ENCODE measurements around the gene MND1.

Gene MND1

GRCh38 chr4:153384160-153384559 lies 39.7 kb downstream of the MND1 start:
- Histone ChIP-seq H4K8ac (ENCODE audit: low read length) (no peak overlapping the region), H3K36me3 (ENCODE audit: control insufficient read depth in 1 of 2, insufficient read depth in 2 of 2, low read depth in 1 of 2, low read length in 2 of 2) (no peaks in the 10 kb centered on the region), H3K9me3 (ENCODE audit: control insufficient read depth, low read length) (no peaks in the 10 kb centered on the region), H2BK12ac (ENCODE audit: low read length in 2 of 2) (no peak overlapping the region), H2BK5ac (ENCODE audit: low read depth, low read length, poor library complexity, severe bottlenecking) (no peak overlapping the region), H2BK120ac (ENCODE audit: low read depth, low read length) (no peak overlapping the region), H3K79me1 (replicated peaks; ENCODE audit: low read length, poor library complexity, severe bottlenecking) (peaks cover 1% of the 10 kb centered on the region), H2AFZ (ENCODE audit: low read depth, low read length) (no peak overlapping the region), H3K4me1 (ENCODE audit: control insufficient read depth, insufficient read depth, low read depth, low read length) (no peaks in the 10 kb centered on the region), H3K18ac (ENCODE audit: low read depth in 1 of 2, low read length in 2 of 2) (no peak overlapping the region), H3K14ac (ENCODE audit: low read length in 2 of 2) (no peak overlapping the region), H3K27me3 (ENCODE audit: control insufficient read depth in 1 of 2, insufficient read depth in 1 of 2, low read length in 2 of 2) (no peaks in the 10 kb centered on the region), H3K4ac (ENCODE audit: low read depth in 1 of 2, low read length in 2 of 2) (no peak overlapping the region), H2AK5ac (ENCODE audit: low read length, severe bottlenecking) (no peak overlapping the region), H3K4me3 (ENCODE audit: insufficient read depth in 1 of 2, low read depth in 1 of 2, low read length in 2 of 2) (no peak overlapping the region), H3K27ac (ENCODE audit: low read length, poor library complexity, severe bottlenecking) (no peak overlapping the region), H3K4me2 (ENCODE audit: low read length, poor library complexity, severe bottlenecking) (no peak overlapping the region), H3K23ac (ENCODE audit: low read length in 2 of 2) (no peak overlapping the region), H3K9ac (ENCODE audit: low read length) (no peak overlapping the region), H4K91ac (ENCODE audit: low read length) (no peak overlapping the region), H2BK15ac (ENCODE audit: low read depth, poor library complexity, severe bottlenecking) (no peak overlapping the region)
- WGBS: no CpG with 5 or more reads among the region's 1 CpG
- DNase-seq: no peak

- H4K8ac ChIP-seq (ENCODE audit: low read length): no peak overlapping the region
- H3K4ac ChIP-seq (ENCODE audit: low read depth in 1 of 2, low read length in 2 of 2): no peak overlapping the region
- H3K36me3 ChIP-seq (ENCODE audit: control insufficient read depth in 1 of 2, insufficient read depth in 2 of 2, low read depth in 1 of 2, low read length in 2 of 2): no peaks in the 10 kb centered on the region
- no peak overlapping the region for H2BK120ac ChIP-seq (ENCODE audit: low read depth, low read length)
- no peak overlapping the region for H3K4me2 ChIP-seq (ENCODE audit: low read length, poor library complexity, severe bottlenecking)
- no peak overlapping the region for H3K23ac ChIP-seq (ENCODE audit: low read length in 2 of 2)
- H3K9ac ChIP-seq (ENCODE audit: low read length): no peak overlapping the region
- no peak overlapping the region for H2AK5ac ChIP-seq (ENCODE audit: low read length, severe bottlenecking)
- H3K79me1 ChIP-seq (replicated peaks; ENCODE audit: low read length, poor library complexity, severe bottlenecking): peaks cover 1% of the 10 kb centered on the region
- H3K27me3 ChIP-seq (ENCODE audit: control insufficient read depth in 1 of 2, insufficient read depth in 1 of 2, low read length in 2 of 2): no peaks in the 10 kb centered on the region
- no peaks in the 10 kb centered on the region for H3K9me3 ChIP-seq (ENCODE audit: control insufficient read depth, low read length)
- no peak overlapping the region for H2BK5ac ChIP-seq (ENCODE audit: low read depth, low read length, poor library complexity, severe bottlenecking)
- no peak overlapping the region for H2BK12ac ChIP-seq (ENCODE audit: low read length in 2 of 2)
- no peak overlapping the region for H4K91ac ChIP-seq (ENCODE audit: low read length)
- no peak overlapping the region for H2AFZ ChIP-seq (ENCODE audit: low read depth, low read length)
- H3K27ac ChIP-seq (ENCODE audit: low read length, poor library complexity, severe bottlenecking): no peak overlapping the region
- no peak overlapping the region for H3K14ac ChIP-seq (ENCODE audit: low read length in 2 of 2)
- 100% methylated on average over 2 of the region's 2 CpGs for WGBS
- no peak overlapping the region for H3K18ac ChIP-seq (ENCODE audit: low read depth in 1 of 2, low read length in 2 of 2)
- H2BK15ac ChIP-seq (ENCODE audit: low read depth, poor library complexity, severe bottlenecking): no peak overlapping the region
- no peaks in the 10 kb centered on the region for H3K4me1 ChIP-seq (ENCODE audit: control insufficient read depth, insufficient read depth, low read depth, low read length)
- no peak overlapping the region for H3K4me3 ChIP-seq (ENCODE audit: insufficient read depth in 1 of 2, low read depth in 1 of 2, low read length in 2 of 2)
- DNase-seq: no peak
Measured at GRCh38 chr4:153385784-153386183, 41.3 kb downstream of the MND1 start.

DNA sequence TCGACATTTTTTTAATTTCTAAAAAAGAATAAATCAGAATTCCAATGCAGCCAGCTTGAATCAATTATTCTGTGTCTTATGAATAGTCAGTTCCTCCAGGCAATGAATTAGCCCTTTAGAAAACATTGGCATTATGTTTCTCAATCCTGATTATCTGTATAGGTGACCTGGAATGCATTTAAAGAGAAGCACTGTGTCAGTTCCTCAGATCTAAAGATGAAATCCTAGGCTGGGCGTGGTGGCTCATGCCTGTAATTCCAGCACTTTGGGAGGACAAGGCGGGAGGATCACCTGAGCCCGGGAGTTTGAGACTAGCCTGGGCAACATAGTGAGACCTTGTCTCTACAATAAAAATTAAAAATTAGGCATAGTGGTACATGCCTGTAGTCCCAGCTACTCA lies 43.5 kb downstream of the MND1 start:
- Histone ChIP-seq H3K27ac (ENCODE audit: low read length, poor library complexity, severe bottlenecking) (no peak overlapping the region), H3K4me2 (ENCODE audit: low read length, poor library complexity, severe bottlenecking) (no peak overlapping the region), H3K14ac (ENCODE audit: low read length in 2 of 2) (no peak overlapping the region), H2AFZ (ENCODE audit: low read depth, low read length) (no peak overlapping the region), H3K4ac (ENCODE audit: low read depth in 1 of 2, low read length in 2 of 2) (no peak overlapping the region), H2BK5ac (ENCODE audit: low read depth, low read length, poor library complexity, severe bottlenecking) (no peak overlapping the region), H3K27me3 (ENCODE audit: control insufficient read depth in 1 of 2, insufficient read depth in 1 of 2, low read length in 2 of 2) (no peaks in the 10 kb centered on the region), H2BK12ac (ENCODE audit: low read length in 2 of 2) (no peak overlapping the region), H2BK120ac (ENCODE audit: low read depth, low read length) (no peak overlapping the region), H3K4me3 (ENCODE audit: insufficient read depth in 1 of 2, low read depth in 1 of 2, low read length in 2 of 2) (no peak overlapping the region), H3K4me1 (ENCODE audit: control insufficient read depth, insufficient read depth, low read depth, low read length) (peaks cover 3% of the 10 kb centered on the region), H4K8ac (ENCODE audit: low read length) (no peak overlapping the region), H3K23ac (ENCODE audit: low read length in 2 of 2) (no peak overlapping the region), H2AK5ac (ENCODE audit: low read length, severe bottlenecking) (no peak overlapping the region), H3K79me1 (replicated peaks; ENCODE audit: low read length, poor library complexity, severe bottlenecking) (no peaks in the 10 kb centered on the region), H4K91ac (ENCODE audit: low read length) (no peak overlapping the region), H3K36me3 (ENCODE audit: control insufficient read depth in 1 of 2, insufficient read depth in 2 of 2, low read depth in 1 of 2, low read length in 2 of 2) (no peaks in the 10 kb centered on the region), H3K9ac (ENCODE audit: low read length) (no peak overlapping the region), H2BK15ac (ENCODE audit: low read depth, poor library complexity, severe bottlenecking) (no peak overlapping the region), H3K9me3 (ENCODE audit: control insufficient read depth, low read length) (no peaks in the 10 kb centered on the region), H3K18ac (ENCODE audit: low read depth in 1 of 2, low read length in 2 of 2) (no peak overlapping the region)
- WGBS: 97% methylated on average over 2 of the region's 4 CpGs
- no peak for DNase-seq

DNA sequence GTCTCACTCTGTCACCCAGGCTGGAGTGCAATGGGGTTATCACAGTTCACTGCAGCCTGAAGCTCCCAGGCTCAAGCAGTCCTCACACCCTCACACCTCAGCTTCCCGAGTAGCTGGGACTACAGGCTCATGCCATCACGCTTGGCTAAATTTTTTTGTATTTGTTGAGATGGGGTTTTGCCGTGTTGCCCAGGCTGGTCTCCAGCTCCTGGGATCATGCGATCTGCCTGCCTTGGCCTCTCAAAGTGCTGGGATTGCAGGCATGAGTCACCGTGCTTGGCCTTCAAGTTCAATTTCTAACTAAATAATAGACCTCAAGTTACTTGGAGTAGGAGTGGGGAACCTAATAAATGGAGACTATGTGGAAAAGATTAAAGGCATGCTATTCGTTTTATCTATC lies 48.9 kb downstream of the MND1 start:
- Histone ChIP-seq H4K8ac (ENCODE audit: low read length) (no peak overlapping the region), H2BK12ac (ENCODE audit: low read length in 2 of 2) (no peak overlapping the region), H3K79me1 (replicated peaks; ENCODE audit: low read length, poor library complexity, severe bottlenecking) (no peaks in the 10 kb centered on the region), H3K4me3 (ENCODE audit: insufficient read depth in 1 of 2, low read depth in 1 of 2, low read length in 2 of 2) (no peak overlapping the region), H3K9ac (ENCODE audit: low read length) (peak overlapping the region; percentile 59), H2BK5ac (ENCODE audit: low read depth, low read length, poor library complexity, severe bottlenecking) (no peak overlapping the region), H2AFZ (ENCODE audit: low read depth, low read length) (no peak overlapping the region), H3K14ac (ENCODE audit: low read length in 2 of 2) (no peak overlapping the region), H3K4me2 (ENCODE audit: low read length, poor library complexity, severe bottlenecking) (no peak overlapping the region), H4K91ac (ENCODE audit: low read length) (no peak overlapping the region), H3K18ac (ENCODE audit: low read depth in 1 of 2, low read length in 2 of 2) (peak overlapping the region in 1 of 2 experiments; percentile 28), H2BK120ac (ENCODE audit: low read depth, low read length) (no peak overlapping the region), H3K4me1 (ENCODE audit: control insufficient read depth, insufficient read depth, low read depth, low read length) (peaks cover 9% of the 10 kb centered on the region), H2BK15ac (ENCODE audit: low read depth, poor library complexity, severe bottlenecking) (no peak overlapping the region), H3K27me3 (ENCODE audit: control insufficient read depth in 1 of 2, insufficient read depth in 1 of 2, low read length in 2 of 2) (no peaks in the 10 kb centered on the region), H3K36me3 (ENCODE audit: control insufficient read depth in 1 of 2, insufficient read depth in 2 of 2, low read depth in 1 of 2, low read length in 2 of 2) (no peaks in the 10 kb centered on the region), H2AK5ac (ENCODE audit: low read length, severe bottlenecking) (no peak overlapping the region), H3K27ac (ENCODE audit: low read length, poor library complexity, severe bottlenecking) (peak overlapping the region; percentile 74), H3K4ac (ENCODE audit: low read depth in 1 of 2, low read length in 2 of 2) (no peak overlapping the region), H3K9me3 (ENCODE audit: control insufficient read depth, low read length) (no peaks in the 10 kb centered on the region), H3K23ac (ENCODE audit: low read length in 2 of 2) (no peak overlapping the region)
- DNase-seq: peak; percentile 75
- WGBS: 46% methylated on average over 2 of the region's 6 CpGs
